GM23338 (cell line): Measurements from ENCODE around the gene CCDC9B.

Experiments
- CTCF ChIP-seq, 2 experiments: fragments of 200-600 bp in 1 of 2; sonication (generic) in 1 of 2; conservative IDR thresholded peaks; 2 replicates each; pipeline versions ENCODE4 v1.5.1 to v1.6.1; 2016 to 2017; ENCODE audit warnings: antibody characterized with exemption in 2 of 2, low read depth in 2 of 2, mild to moderate bottlenecking in 2 of 2, moderate library complexity in 1 of 2
- EZH2 ChIP-seq: fragments of 200-600 bp; sonication (generic); IDR thresholded peaks from one replicate; pipeline ENCODE4 v1.8.0; 2017; ENCODE audit warnings: antibody characterized with exemption, mild to moderate bottlenecking, low read depth; ENCODE audit not compliant: unreplicated experiment
- EZH2phosphoT487 ChIP-seq: fragments of 200-600 bp; sonication (generic); IDR thresholded peaks from one replicate; pipeline ENCODE4 v1.8.1; 2018; ENCODE audit warnings: antibody characterized with exemption; ENCODE audit not compliant: unreplicated experiment
- POLR2AphosphoS5 ChIP-seq: IDR thresholded peaks from 2 replicates; pipeline ENCODE4 v1.6.1; 2016; ENCODE audit warnings: antibody characterized with exemption, low read depth
- REST ChIP-seq: IDR thresholded peaks from one replicate; pipeline ENCODE4 v1.6.1; 2018; ENCODE audit warnings: antibody characterized with exemption; ENCODE audit not compliant: unreplicated experiment
- ZNF114 ChIP-seq: fragments of 250-450 bp; sonication (Bioruptor Pico); IDR thresholded peaks from 2 replicates; pipeline ENCODE4 v1.5.0; 2020; ENCODE audit warnings: mild to moderate bottlenecking, moderate library complexity

- no peak for TF ChIP-seq CTCF (conservative IDR thresholded peaks at IDR 0.05; ENCODE audit: low read depth in 2 of 2)
- no peak for TF ChIP-seq EZH2
- TF ChIP-seq POLR2AphosphoS5, result no peak
- TF ChIP-seq EZH2phosphoT487, result no peak
- TF ChIP-seq REST, result no peak
- no peak for TF ChIP-seq ZNF114 (CRISPR knock-in tag)
These were observed 43.4 kb downstream of the CCDC9B start for GRCh38 chr15:40297356-40297755.
